Measurements from ENCODE around the gene GRID1. TPM values are rescaled to one million over a fixed set of nuclear protein-coding genes. Genes with fewer than 3 reads are reported as not detected.
"Not testable (repeated sequence)": the region's sequence is repeated elsewhere in the genome, so short reads cannot be mapped to it uniquely, and the experiment has no call there.

GRID1 gene
- total RNA-seq, 2 experiments from 2014 or later = not detected

DNA sequence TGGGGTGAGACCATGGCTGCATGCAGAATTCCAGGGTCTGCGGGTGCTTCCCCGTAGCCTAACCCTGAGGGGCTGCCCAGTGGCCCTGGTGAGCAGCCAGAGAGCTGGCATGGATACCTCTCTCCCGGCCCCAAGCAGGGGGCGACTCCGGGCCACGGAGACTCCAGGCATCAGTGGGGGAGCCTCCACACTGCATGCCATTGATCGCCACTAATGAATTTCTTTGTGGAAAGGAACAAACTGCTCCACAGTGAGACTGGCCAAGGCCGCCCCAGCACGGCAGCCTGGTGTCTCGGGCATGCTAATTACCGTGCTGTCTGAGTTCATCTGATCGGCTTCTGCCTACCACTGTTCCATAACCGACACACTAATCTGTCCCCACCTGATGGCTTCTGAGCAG is 184.4 kb downstream of the GRID1 start:
- H3K27ac Mint-ChIP-seq = no peak overlapping the region
- H3K36me3 Mint-ChIP-seq (ENCODE audit: low read depth) = no peaks in the 10 kb centered on the region
- peaks cover 21% of the 10 kb centered on the region for H3K27me3 Mint-ChIP-seq
- no peak for DNase-seq
- no peaks in the 10 kb centered on the region for H3K9me3 Mint-ChIP-seq
- peaks cover 4% of the 10 kb centered on the region for H3K4me1 Mint-ChIP-seq
- ChIA-PET CTCF (no interaction called here), POLR2A (no interaction called here)
- H3K4me3 Mint-ChIP-seq = no peak overlapping the region

DNA sequence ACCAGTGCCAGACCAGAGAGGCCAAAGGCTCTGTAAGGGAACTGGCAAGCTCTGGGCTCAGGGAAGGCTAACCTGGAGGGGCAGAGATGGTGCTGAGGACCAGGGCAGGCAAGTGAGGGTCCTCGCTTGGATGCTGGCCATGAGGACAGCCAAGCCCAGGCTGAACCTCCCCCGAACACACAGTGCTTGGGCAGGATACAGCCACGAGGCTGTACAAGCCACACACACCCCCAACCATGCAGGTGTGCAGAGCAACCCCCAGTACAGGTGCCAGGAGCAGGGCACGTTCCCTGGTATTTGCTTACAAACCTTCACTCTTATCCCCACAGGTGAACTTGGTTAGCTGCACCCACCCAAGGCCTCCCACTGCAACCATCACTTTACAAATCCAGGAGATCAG is 185.7 kb downstream of the GRID1 start:
- Mint-ChIP-seq H3K27me3 (peaks cover 13% of the 10 kb centered on the region), H3K9me3 (no peaks in the 10 kb centered on the region), H3K4me3 (no peak overlapping the region), H3K4me1 (no peaks in the 10 kb centered on the region), H3K36me3 (ENCODE audit: low read depth) (no peaks in the 10 kb centered on the region), H3K27ac (no peak overlapping the region)
- ChIA-PET POLR2A (no interaction called here), CTCF (no interaction called here)
- DNase-seq = no peak

DNA sequence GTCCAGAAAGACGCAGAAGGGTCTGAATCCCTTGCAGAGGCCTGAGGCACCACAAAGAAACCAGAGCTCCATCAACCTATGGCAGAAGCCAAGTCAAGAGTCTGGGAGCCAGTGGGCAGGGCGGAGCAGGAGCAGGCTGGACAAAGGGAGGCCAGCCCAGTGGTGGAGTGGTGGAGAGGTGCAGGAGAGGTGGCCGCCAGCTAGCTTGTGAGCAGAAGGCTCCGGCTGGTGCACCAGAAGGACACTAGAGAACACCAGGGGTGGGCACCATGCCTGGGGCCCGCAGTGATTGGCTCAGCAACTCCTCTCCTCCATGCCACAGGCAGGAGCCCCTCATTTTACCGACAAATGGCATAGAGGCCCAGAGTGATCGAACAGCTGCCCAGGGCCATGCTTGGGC is 186.6 kb downstream of the GRID1 start:
- CTCF ChIA-PET = no interaction called here
- H3K27me3 Mint-ChIP-seq = peaks cover 6% of the 10 kb centered on the region
- POLR2A ChIA-PET = no interaction called here
- no peaks in the 10 kb centered on the region for H3K9me3 Mint-ChIP-seq
- no peaks in the 10 kb centered on the region for H3K36me3 Mint-ChIP-seq (ENCODE audit: low read depth)
- H3K4me3 Mint-ChIP-seq = no peak overlapping the region
- no peaks in the 10 kb centered on the region for H3K4me1 Mint-ChIP-seq
- H3K27ac Mint-ChIP-seq = no peak overlapping the region
- no peak for DNase-seq

DNA sequence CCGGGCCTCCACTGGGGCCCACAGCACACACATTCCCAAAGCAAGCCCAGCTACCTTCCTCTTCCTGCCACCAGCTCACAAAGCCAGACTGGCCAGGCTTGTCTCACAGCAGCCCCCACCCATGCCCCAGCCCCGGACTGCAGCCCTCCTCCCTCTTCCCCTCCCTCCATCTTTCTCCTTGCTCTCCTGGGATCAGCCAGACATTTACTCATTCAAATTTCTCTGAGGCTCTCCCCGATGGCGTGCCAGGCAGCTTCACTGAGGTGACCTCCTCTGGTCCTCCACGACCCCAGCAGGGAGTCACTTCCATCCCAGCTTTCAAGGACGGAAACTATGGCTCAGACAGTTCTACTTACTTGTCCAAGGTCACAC is 187.5 kb downstream of the GRID1 start:
- POLR2A ChIA-PET = no interaction called here
- no peak for DNase-seq
- no peaks in the 10 kb centered on the region for H3K9me3 Mint-ChIP-seq
- CTCF ChIA-PET = no interaction called here
- no peaks in the 10 kb centered on the region for H3K4me1 Mint-ChIP-seq
- H3K36me3 Mint-ChIP-seq (ENCODE audit: low read depth) = no peaks in the 10 kb centered on the region
- no peak overlapping the region for H3K4me3 Mint-ChIP-seq
- H3K27ac Mint-ChIP-seq = no peak overlapping the region
- no peaks in the 10 kb centered on the region for H3K27me3 Mint-ChIP-seq

DNA sequence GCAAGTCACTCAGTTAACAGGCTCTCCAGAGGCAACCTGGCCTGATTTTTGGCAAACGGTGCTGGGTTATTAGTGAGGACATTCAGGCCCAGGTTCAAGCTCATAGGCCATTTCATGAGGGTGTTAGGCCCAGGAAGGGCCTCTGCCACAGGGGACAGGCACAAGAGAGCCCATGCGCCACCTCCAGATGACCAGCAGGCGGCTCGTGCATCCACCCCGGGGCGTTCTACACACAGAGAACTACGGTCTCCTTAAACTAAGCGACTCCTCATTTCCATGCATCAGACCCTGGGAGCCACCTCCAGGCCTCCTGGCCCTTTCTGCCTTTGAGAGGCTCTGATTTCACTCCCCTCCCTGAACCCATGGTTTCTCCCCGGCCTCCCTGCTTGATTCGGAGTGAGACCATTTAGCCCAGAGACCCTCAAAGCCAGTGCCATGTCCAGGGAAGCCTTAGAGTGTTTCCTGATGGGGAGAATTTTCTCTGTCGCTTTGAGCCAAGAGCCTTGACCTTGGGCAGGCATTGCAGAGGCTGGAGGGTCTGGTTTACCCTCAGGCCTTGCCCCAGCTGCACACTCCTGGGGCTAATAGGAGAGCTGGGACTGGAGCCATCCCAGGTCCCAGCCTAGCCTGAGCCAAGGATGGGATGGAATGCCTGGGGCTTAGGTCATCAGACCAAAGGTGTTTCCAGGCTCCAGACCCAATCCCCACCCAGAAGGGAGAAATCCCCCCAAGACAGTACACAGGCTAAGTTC is 188.0 kb downstream of the GRID1 start:
- H3K9me3 Mint-ChIP-seq = no peaks in the 10 kb centered on the region
- no peak for DNase-seq
- POLR2A ChIA-PET = no interaction called here
- H3K27me3 Mint-ChIP-seq = no peaks in the 10 kb centered on the region
- H3K36me3 Mint-ChIP-seq (ENCODE audit: low read depth) = no peaks in the 10 kb centered on the region
- H3K4me1 Mint-ChIP-seq = no peaks in the 10 kb centered on the region
- CTCF ChIA-PET = no interaction called here
- no peak overlapping the region for H3K4me3 Mint-ChIP-seq
- no peak overlapping the region for H3K27ac Mint-ChIP-seq

DNA sequence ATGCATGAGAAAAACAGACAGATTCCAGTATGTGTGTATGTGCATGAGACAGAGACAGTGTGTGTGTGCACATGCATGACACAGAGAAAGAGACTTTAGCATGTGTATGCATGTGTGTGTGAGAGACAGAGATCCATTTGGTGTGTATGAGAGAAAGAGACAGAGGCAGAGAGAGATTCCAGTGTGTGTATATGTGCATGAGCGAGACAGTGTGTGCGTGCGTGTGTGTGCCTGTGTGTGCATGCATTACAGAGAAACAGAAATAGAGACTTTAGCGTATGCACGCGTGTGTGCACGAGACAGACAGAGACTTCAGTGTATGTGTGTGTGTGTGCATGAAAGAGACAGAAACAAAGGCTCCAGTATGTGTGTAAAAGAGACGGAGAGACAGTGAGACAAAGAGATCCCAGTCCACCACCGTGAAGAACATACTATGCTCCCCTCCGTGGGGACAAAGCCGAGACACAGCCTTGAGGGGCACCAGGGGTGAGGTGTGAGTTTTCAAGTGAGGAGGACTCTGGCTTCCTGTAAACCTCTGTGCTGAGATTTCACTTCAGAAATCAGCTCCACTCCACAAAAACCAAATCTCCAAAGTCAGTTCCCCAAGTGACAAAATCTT is 188.9 kb downstream of the GRID1 start:
- H3K9me3 Mint-ChIP-seq = no peaks in the 10 kb centered on the region
- H3K27ac Mint-ChIP-seq = no peak overlapping the region
- no peaks in the 10 kb centered on the region for H3K27me3 Mint-ChIP-seq
- POLR2A ChIA-PET = no interaction called here
- H3K4me1 Mint-ChIP-seq = no peaks in the 10 kb centered on the region
- no peak overlapping the region for H3K4me3 Mint-ChIP-seq
- no peaks in the 10 kb centered on the region for H3K36me3 Mint-ChIP-seq (ENCODE audit: low read depth)
- no peak for DNase-seq
- CTCF ChIA-PET = no interaction called here

DNA sequence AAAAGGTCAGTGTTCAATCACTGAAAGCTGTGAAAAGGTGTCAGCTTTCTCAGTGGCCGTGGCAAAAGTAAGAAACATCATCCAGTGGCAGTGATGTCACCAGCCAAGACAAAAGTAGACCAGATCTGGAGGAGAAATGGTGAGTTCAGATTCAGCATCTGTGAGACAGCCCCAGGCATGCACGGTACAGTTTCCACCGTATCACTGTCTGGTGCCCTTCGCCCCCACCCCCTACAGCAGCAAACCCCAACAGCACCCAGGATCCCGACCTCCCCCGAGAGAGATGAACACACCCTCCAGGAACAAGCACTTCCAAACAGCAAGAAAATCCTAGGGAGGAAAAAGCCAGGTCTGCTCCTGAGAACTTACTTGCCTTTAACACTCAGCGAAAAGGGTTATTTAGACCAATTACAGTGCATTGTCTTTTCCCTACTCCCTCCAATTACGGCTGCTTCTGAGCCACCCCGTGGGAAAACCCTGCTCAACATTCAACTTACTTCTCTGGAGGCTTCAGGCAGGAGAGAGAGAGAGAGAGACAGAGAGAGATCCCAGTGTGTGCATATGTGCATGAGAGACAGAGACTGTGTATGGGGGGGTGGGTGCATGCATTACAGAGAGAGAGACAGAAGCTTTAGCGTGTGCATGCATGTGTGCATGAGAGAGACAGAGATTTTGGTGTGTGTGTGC is 189.6 kb downstream of the GRID1 start:
- H3K4me3 Mint-ChIP-seq = no peak overlapping the region
- ChIA-PET POLR2A (no interaction called here), CTCF (no interaction called here)
- H3K4me1 Mint-ChIP-seq = no peaks in the 10 kb centered on the region
- no peak for DNase-seq
- no peak overlapping the region for H3K27ac Mint-ChIP-seq
- no peaks in the 10 kb centered on the region for H3K9me3 Mint-ChIP-seq
- H3K36me3 Mint-ChIP-seq (ENCODE audit: low read depth) = no peaks in the 10 kb centered on the region
- no peaks in the 10 kb centered on the region for H3K27me3 Mint-ChIP-seq

DNA sequence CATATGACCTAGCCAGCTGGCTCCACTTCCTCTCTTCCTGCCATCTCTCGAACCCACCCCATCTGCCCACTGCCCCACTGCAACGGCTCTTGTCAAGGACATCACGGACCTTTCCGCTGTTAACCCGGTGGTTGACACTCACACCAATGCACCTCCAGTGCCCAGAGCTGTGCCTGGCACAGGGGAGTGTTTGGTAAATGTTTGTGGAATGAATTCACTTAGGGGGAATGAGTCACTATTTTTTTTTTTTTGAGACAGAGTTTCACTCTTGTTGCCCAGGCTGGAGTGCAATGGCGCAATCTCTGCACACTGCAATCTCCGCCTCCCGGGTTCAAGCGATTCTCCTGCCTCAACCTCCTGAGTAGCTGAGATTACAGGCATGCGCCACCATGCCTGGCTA is 191.1 kb downstream of the GRID1 start:
- POLR2A ChIA-PET; H3K4me3 Mint-ChIP-seq; CTCF ChIA-PET; H3K27me3 Mint-ChIP-seq; H3K4me1 Mint-ChIP-seq; H3K27ac Mint-ChIP-seq; DNase-seq; H3K36me3 Mint-ChIP-seq (ENCODE audit: low read depth); H3K9me3 Mint-ChIP-seq: not testable (repeated sequence)

DNA sequence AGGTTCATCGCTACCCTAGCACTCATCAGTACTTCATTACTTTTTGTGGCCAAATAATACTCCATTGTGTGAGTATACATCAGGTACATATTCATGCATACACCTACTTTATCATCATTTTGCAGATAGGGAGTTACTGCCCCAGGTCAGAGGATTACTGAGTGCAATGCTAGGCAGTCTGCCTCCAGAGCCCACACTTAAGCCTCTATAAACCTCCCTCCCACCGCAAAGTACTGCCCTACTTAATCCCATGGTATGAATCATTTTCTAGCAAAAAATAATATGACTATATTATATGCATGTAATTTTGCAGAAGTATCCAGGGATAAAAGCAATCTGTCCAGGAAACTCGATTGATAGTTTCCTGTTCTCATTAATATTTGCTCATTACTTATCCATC is 194.3 kb downstream of the GRID1 start:
- H3K4me3 Mint-ChIP-seq = no peak overlapping the region
- no peaks in the 10 kb centered on the region for H3K4me1 Mint-ChIP-seq
- no peak for DNase-seq
- ChIA-PET POLR2A (no interaction called here), CTCF (no interaction called here)
- H3K27me3 Mint-ChIP-seq = peaks cover 6% of the 10 kb centered on the region
- H3K27ac Mint-ChIP-seq = no peak overlapping the region
- no peaks in the 10 kb centered on the region for H3K36me3 Mint-ChIP-seq (ENCODE audit: low read depth)
- H3K9me3 Mint-ChIP-seq = no peaks in the 10 kb centered on the region

DNA sequence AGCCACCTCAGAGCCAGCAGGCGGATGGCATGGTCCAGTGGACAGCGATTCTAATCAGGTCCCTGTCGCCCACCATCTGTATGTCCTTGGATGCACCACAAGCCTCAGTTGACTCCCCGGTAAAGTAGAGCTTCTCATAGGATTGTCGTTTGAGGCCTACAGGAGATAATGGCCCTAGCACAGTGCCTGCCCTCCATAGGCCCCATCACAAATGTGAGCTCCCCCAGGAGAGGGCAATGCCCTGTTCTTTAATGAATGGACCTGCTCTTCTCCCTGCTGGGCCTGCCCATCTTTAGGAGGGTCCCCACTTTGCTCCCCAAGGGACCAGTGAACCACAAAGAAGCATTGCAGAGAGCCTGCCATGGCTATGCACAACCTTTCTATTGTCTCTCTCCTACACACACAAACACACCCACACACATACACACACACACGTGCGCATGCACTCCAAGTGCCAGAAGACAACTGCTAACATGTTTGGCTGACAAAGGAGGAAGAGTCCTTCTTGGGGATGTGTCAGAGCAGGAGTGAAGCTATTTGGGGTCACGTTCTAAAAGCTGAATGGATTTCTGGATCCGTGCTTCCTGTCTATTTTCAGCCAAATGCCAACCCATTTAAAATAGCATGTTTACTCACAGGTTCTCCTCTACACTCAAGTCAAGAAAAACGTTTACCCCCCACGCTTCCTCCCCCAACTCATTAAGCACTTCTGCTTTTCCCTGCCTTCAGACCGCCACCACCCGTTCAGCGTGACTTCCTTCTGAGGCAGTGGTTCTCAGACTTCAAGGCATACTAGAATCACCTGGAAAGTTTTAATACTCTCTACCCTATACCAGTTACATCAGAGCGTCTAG is 196.1 kb downstream of the GRID1 start:
- Mint-ChIP-seq H3K27ac (no peak overlapping the region), H3K9me3 (no peaks in the 10 kb centered on the region), H3K4me1 (no peaks in the 10 kb centered on the region), H3K36me3 (ENCODE audit: low read depth) (no peaks in the 10 kb centered on the region), H3K27me3 (peaks cover 6% of the 10 kb centered on the region), H3K4me3 (no peak overlapping the region)
- POLR2A ChIA-PET = no interaction called here
- CTCF ChIA-PET = no interaction called here
- DNase-seq = no peak

DNA sequence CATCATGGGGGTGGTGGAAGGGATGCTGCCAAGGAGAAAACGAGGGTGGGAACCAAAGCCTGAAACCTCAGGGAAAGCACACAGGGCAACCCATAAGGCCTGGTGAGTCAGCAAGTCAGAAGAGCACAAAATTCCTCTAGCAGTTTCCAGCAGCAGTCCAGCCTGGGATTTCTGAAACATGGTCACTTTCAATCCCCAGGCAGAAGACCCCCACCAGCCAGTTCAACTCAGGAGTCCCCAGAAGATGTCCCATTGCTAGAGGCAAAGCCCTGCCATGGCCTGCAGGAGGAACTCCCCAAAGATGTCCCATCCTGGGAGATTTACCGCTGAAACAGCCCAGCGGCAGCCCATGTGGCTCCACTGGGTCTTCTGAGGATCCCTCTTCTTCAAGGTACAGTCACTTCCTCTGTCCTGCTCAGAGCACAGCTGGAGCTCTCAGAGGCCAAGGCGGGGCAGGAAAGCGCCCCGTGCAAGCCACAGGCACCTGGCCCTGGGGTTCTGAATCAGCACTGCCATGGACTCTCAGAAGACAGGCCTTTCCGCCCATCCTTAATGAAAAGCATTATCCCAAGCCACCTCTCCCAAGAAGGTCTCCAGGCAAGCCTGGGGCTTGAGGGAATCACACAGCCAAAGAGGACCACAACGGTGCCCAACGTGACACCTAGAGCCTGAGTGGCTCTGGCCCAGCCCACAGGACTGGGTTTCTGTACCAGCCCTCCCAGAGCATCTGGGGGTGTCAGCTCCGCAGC is 196.9 kb downstream of the GRID1 start:
- Mint-ChIP-seq H3K36me3 (ENCODE audit: low read depth) (no peaks in the 10 kb centered on the region), H3K27ac (no peak overlapping the region), H3K4me1 (no peaks in the 10 kb centered on the region), H3K4me3 (no peak overlapping the region), H3K27me3 (peaks cover 6% of the 10 kb centered on the region), H3K9me3 (no peaks in the 10 kb centered on the region)
- DNase-seq = no peak
- ChIA-PET POLR2A (no interaction called here), CTCF (no interaction called here)

DNA sequence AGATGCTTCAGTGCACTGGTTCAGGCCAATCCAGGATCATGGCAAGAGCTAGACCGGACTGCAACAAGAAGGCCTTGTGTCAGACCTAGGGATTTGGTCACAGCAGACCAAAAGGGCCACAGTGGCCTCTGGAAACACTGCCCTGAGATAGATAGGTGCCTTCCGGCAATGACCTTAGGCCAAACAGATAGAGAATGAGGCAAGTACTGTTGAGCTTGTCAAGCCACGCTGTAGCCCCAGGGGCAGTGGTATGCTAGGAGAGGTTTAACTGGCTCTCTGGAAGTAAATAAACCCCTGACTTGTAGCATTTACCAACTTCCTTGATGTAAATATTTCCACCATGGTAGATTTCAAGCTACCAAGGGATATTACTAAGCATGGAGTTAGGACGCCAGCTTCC is 197.5 kb downstream of the GRID1 start:
- Mint-ChIP-seq H3K36me3 (ENCODE audit: low read depth) (no peaks in the 10 kb centered on the region), H3K9me3 (no peaks in the 10 kb centered on the region), H3K27me3 (peaks cover 8% of the 10 kb centered on the region), H3K4me1 (no peaks in the 10 kb centered on the region), H3K4me3 (no peak overlapping the region), H3K27ac (no peak overlapping the region)
- POLR2A ChIA-PET = no interaction called here
- CTCF ChIA-PET = no interaction called here
- no peak for DNase-seq

DNA sequence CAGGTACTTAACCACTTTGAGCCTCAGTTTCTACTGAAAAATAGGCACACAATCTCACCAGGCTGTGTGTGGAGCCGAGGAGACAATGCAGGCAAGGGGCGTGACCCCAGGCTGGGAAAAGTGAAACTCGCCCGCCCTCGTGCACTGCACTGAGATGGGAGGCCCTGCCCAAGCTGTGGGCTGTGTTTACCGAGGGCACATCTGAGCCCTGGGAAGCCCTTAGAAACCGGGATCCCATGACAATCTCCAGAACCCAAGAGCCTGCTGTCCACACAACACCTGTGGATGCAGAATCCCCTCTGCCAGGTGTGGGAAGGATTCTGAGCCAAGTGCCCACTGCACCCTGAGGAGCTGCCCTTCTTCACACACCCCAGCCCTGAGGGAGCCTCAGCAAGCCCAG is 198.3 kb downstream of the GRID1 start:
- no peak overlapping the region for H3K27ac Mint-ChIP-seq
- H3K27me3 Mint-ChIP-seq = peaks cover 8% of the 10 kb centered on the region
- no peaks in the 10 kb centered on the region for H3K36me3 Mint-ChIP-seq (ENCODE audit: low read depth)
- no peaks in the 10 kb centered on the region for H3K4me1 Mint-ChIP-seq
- ChIA-PET POLR2A (no interaction called here), CTCF (no interaction called here)
- no peak overlapping the region for H3K4me3 Mint-ChIP-seq
- no peaks in the 10 kb centered on the region for H3K9me3 Mint-ChIP-seq
- DNase-seq = no peak

Measured in activated CD4-positive, alpha-beta memory T cell treated with anti-CD3 and anti-CD28 coated beads, Interleukin-2, amount 10 ng/mL, durations not matched to agents 7 days and 5 days (primary cell).